Fibroblast of skin of left biceps (primary cell): ENCODE data around the gene KRTAP5-6.

ENCODE experiments used
- DNase-seq, 2 experiments: peaks; one replicate each; pipeline ENCODE4 v3.0.0-alpha.2; 2013; ENCODE audit warnings: low read depth in 2 of 2

KRTAP5-6 gene, protein sequence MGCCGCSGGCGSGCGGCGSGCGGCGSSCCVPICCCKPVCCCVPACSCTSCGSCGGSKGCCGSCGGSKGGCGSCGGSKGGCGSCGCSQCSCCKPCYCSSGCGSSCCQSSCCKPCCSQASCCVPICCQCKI

DNA sequence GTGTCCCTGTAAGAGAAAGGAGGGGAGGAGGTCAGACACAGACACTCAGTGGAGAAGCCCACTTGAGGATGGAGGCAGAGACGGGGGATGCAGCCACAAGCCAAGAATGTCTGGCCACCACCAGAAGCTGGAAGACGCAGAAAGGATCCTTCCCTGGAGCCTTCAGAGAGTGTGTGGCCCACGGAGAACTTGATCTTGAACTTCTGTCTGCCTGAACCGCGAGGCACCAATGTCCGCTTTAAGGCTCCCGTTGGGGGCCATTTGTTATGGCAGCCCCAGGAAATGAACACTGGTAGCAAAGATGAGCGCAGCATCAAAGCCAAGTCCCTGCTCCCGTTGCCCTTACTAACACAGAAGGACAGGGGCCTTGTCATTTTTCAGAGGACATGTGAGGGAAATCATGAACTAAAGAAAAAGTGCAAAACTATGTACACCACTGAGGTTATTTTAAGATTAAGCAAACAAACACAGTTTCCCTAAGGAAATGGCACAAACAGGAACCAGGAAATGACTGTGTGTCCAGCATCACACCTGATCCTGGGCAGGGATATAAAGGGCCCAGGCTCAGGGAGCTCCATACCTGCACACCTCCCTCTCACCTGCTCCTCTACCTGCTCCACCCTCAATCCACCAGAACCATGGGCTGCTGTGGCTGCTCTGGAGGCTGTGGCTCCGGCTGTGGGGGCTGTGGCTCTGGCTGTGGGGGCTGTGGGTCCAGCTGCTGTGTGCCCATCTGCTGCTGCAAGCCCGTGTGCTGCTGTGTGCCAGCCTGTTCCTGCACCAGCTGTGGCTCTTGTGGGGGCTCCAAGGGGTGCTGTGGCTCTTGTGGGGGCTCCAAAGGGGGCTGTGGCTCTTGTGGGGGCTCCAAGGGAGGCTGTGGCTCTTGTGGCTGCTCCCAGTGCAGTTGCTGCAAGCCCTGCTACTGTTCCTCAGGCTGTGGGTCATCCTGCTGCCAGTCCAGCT lies at the start of gene KRTAP5-6:
Gene KRTAP5-6 (plus strand): TSS at position 588 of the 963 bp plus-strand sequence. CDS start 51 bp downstream, at position 639.
- no peak for DNase-seq

DNA sequence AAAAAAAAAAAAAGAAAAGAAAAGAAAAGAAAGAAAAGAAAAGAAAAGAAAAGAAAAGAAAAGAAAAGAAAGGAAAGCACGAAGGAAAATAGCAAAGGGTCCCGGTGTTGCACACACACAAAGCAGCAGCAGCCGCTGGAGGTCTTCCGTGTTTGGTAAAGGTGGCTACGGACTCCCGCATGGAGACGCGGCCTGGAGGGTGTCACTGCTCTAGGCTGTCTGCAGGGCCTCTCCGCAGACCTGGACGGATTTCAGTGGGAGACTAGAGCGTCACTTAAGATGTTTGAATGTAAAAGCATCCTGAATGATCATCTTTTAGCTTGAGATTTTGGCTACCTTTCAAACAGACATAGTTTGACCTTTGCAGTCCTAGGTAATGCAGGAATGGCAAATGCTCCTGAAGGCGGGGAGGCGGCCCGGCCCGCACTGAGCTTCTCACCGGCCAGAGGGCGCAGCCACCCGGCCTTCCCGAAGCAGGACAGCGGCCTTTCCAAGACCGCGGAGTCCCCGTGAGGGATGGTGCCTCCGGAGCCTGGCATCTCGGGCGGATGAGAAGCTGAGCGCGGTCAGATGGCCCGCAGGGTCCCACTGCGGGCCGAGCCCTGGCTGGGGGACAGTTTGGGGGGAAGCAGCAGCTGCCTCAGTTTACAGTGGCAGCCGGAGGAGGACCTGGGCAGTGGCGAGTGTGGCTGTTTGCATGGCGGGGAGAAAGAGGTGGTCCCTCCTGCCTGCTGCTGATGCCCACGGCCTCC lies 48.9 kb upstream of the KRTAP5-6 start:
- no peak for DNase-seq

GRCh38 chr11:1648653-1649420 lies 48.2 kb upstream of the KRTAP5-6 start:
- no peak for DNase-seq

DNA sequence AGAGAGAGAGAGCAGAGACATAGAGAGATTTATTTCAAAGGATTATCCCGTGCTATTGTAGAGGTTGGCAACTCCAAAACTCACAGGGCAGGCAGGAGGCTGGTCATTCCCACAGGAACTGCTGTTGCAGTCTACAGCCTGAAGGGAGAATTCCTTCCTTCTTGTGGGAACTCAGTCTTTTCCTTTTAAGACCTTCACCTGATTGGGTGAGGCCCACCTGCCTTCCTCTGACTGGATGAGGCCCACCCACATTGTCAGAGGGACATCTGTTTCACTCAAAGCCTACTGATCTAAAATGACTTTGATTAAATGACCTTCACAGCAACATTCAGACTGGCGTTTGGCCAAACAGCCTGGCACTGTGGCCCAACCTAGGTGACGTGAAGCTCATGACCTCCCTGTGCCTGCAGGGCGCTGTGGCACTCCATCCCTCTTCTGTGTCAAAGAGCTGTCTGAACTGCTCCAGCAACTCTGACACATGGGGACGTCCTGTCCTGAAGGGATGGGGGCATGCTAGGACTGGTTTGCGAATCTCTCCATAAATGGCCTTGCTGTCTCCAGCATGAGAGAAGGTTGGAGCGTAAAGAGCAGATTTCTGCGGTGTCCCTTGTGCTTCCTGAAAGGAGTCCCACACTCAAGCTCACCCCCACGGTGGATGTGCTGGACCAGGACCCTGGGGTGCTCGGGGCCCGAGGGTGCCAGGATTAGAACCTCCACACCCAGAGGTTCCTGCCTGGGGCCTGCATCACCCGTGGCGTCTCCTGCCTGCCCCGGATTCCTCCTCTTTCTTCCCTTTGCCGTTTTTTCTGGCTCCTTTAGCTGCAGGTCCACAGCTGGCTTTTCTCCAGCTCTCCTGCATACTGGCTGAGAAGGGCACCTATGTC lies 46.7 kb upstream of the KRTAP5-6 start:
- no peak for DNase-seq

DNA sequence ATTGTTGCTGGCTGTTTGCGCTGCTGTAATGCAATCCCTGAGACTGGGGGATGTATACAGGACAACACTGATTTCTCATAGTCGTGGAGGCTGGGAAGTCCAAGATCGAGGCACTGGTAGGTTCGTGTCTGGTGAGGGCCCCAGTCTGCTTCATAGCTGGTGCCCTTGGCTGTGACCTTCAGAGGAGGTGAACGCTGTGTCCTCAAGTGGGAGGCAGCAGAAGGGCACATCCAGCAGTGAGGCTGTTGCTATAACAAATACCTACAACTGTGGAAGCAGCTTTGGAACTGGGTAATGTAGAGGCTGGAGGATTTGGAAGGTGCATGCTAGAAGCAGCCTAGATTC lies 46.1 kb upstream of the KRTAP5-6 start:
- no peak for DNase-seq

GRCh38 chr11:1651411-1651980 lies 45.5 kb upstream of the KRTAP5-6 start:
- no peak for DNase-seq

DNA sequence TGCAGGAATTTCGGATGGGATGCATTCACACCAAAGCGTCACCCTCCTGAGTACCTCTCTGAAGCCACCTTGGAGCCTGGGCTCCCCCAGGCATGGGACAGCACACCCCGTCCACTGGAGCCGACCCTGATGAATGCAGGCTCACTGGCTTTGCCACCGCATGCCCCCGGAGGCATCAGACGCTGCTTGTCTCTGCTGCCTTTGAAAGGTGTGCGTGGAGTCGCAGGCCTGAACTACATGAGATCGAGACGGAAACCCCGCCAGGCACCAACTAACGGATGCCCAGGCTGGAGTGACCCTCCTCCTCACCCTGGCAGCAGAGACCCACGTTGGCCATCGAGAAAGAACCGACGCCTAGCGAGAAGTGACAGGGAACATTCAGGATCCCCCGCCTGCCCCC lies 45.0 kb upstream of the KRTAP5-6 start:
- DNase-seq, result no peak

- DNase-seq, result no peak
These were observed 44.6 kb upstream of the KRTAP5-6 start for GRCh38 chr11:1652442-1652770.

DNA sequence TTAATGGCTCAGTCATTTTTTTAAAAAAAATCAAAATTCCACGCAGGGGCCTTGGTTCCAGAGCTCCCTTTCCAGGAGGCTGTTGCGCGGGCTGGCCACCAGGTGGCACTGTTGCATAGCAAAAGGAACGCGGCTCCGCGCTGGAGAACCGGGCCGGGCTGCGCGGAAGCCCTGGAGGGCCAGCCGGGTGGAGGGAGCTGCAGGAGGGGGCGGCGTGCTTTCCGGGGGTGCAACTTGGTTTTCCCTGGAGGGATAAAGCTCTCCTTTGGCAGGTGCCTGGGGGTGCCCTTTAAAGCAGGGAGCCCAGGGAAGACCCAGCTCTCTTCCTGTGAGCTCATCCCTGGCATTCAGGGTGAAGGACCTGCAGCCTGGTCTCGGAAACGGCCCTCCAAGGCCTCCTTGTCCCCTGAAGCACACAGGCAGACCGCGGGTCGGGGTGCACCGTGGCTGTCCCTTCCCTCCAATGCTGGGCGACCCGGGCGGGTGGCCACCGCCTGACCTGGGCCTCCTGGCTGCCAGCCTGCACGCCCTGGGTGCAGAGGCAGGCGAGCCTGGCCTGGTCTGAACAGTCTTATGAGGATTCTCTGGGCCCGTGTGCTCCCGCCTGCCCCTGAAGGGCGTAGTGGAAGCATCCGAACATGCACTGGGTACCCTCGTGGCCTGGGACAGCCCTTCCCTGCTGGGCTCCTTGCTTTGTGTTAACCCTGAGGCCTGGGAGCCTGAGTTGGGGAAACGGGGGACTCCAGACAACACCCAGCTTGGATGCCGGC lies 44.0 kb upstream of the KRTAP5-6 start:
- DNase-seq, result peak in 1 of 2 experiments; percentile 3

GRCh38 chr11:1653541-1654387 lies 43.2 kb upstream of the KRTAP5-6 start:
- no peak for DNase-seq

GRCh38 chr11:1654388-1655167 lies 42.4 kb upstream of the KRTAP5-6 start:
- no peak for DNase-seq

DNA sequence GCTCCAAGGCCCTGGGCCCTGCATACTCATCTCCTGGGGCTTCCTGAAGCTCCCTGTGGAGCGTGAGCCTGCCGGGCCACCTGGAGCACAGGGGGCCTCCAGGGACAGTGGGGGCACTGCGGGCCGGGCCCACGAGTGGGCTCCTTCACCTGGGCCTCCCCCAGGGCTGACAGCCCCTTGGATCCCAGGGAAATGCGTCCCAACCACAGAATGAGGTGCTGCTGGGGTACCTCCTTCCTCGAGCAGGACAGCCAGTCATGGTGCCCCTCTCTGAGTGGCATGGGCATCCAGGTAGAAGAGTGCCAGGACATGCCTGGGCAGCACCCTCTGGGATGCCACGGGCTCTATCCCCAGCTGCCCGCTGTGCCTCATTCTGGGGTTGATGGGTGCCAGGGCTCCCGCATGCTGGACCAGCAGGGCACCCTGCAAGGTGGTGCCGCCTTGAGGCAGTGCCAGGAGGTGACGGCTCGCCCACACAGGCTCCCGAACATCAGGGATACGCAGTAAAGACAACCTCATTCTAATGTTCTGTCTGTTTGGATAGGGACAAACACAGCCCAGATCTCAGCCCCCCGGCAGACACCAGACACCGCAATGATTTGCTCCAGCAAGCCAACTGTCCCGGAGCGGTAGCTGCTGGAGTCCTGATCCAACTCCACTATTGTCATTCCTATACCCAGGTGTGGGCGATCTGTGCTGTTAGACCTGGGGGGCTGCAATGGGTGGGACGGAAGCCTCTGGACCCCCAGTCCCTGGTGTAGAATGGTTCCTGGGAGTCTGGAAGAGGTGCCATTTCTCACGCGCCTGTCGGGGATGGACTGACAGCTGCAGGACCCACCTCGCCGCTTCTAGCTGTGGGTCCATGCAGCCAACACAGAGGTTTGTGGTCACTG lies 41.6 kb upstream of the KRTAP5-6 start:
- no peak for DNase-seq

GRCh38 chr11:1656061-1656441 lies 40.9 kb upstream of the KRTAP5-6 start:
- DNase-seq, result no peak

GRCh38 chr11:1656670-1657069 lies 40.3 kb upstream of the KRTAP5-6 start:
- DNase-seq, result no peak

DNA sequence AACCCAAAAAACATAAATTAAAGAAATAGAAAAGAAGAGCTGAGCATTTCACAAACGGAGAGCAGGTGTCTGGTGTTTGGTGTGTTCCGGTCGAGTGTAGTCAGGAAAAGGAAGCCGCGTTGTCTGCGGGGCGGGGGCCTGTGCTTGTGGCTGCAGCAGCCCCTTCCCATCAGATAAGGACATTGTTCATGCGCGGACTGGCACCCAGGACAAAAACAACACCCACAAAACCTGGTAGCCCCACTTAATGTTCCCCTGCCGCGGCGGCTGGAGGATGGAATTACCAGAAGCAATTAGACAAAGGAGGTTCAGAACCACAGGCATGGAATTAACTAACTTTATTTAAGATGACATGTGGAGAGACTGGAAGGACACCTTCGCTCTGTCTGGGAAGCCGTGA lies 37.5 kb upstream of the KRTAP5-6 start:
- DNase-seq, result no peak

GRCh38 chr11:1660111-1660867 lies 36.7 kb upstream of the KRTAP5-6 start:
- no peak for DNase-seq
